T-helper 1 cell treated with Interleukin-12 subunit alpha and Interleukin-12 subunit beta and Interleukin-4 antibody, amounts not matched to agents 30 μg/mL and 1 μg/mL, for 36 hours (primary cell): ENCODE measurements around the gene RPTOR.
A peak's percentile ranks its signal among the peaks of the same experiment; 100 is the strongest.

Experiments used
- H3K27ac Mint-ChIP-seq: one replicate; pipeline ENCODE4 v1.8.0; 2021; ENCODE audit warnings: mild to moderate bottlenecking, mixed read lengths
- H3K27me3 Mint-ChIP-seq: one replicate; pipeline ENCODE4 v1.8.0; 2021; ENCODE audit warnings: low read depth, mixed read lengths
- H3K36me3 Mint-ChIP-seq: one replicate; pipeline ENCODE4 v1.8.0; 2021; ENCODE audit warnings: low read depth, mixed read lengths
- H3K4me1 Mint-ChIP-seq: one replicate; pipeline ENCODE4 v1.8.0; 2021; ENCODE audit warnings: low read depth, mixed read lengths
- H3K4me3 Mint-ChIP-seq: one replicate; pipeline ENCODE4 v1.8.0; 2021; ENCODE audit warnings: mild to moderate bottlenecking, moderate library complexity, mixed read lengths
- H3K9me3 Mint-ChIP-seq: one replicate; pipeline ENCODE4 v1.8.0; 2021; ENCODE audit warnings: mixed read lengths

RPTOR gene

GRCh38 chr17:80782536-80783427 is 238.1 kb downstream of the RPTOR start:
- Mint-ChIP-seq H3K27me3 (no peaks in the 10 kb centered on the region), H3K9me3 (peaks cover 6% of the 10 kb centered on the region), H3K36me3 (peaks cover 36% of the 10 kb centered on the region), H3K4me1 (peaks cover 72% of the 10 kb centered on the region), H3K27ac (peak overlapping the region; percentile 90), H3K4me3 (peak overlapping the region; percentile 69)

DNA sequence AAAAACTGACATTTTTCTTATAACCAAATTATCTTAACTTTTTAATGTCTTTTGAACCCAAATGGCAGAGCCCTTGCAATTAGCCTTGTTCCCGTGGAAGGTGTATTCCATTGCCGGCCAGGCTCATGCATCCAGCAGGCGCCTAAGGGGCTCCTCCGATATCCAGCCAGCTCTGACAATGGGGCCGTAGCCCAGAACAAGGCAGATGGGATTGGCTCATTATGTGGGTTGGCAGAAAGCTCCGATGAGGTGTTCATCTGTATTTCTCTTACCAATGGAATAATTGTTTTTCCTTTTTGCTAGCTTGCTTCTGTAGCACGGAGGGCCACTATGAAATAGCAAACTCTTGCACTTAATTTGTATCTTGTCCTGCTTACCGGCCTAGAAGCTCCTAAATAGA is 238.8 kb downstream of the RPTOR start:
- Mint-ChIP-seq H3K4me1 (peaks cover 73% of the 10 kb centered on the region), H3K27ac (peak overlapping the region; percentile 90), H3K27me3 (no peaks in the 10 kb centered on the region), H3K4me3 (peak overlapping the region; percentile 69), H3K9me3 (peaks cover 11% of the 10 kb centered on the region), H3K36me3 (peaks cover 35% of the 10 kb centered on the region)

GRCh38 chr17:80783971-80784370 is 239.3 kb downstream of the RPTOR start:
- H3K27me3 Mint-ChIP-seq: no peaks in the 10 kb centered on the region
- peaks cover 75% of the 10 kb centered on the region for H3K4me1 Mint-ChIP-seq
- peak overlapping the region; percentile 90 for H3K27ac Mint-ChIP-seq
- peaks cover 12% of the 10 kb centered on the region for H3K9me3 Mint-ChIP-seq
- H3K36me3 Mint-ChIP-seq: peaks cover 35% of the 10 kb centered on the region
- no peak overlapping the region for H3K4me3 Mint-ChIP-seq

GRCh38 chr17:80785477-80786178 is 241.0 kb downstream of the RPTOR start:
- Mint-ChIP-seq H3K27me3 (no peaks in the 10 kb centered on the region), H3K27ac (peak overlapping the region; percentile 84), H3K4me1 (peaks cover 82% of the 10 kb centered on the region), H3K4me3 (peak overlapping the region; percentile 43), H3K9me3 (peaks cover 12% of the 10 kb centered on the region), H3K36me3 (peaks cover 30% of the 10 kb centered on the region)

DNA sequence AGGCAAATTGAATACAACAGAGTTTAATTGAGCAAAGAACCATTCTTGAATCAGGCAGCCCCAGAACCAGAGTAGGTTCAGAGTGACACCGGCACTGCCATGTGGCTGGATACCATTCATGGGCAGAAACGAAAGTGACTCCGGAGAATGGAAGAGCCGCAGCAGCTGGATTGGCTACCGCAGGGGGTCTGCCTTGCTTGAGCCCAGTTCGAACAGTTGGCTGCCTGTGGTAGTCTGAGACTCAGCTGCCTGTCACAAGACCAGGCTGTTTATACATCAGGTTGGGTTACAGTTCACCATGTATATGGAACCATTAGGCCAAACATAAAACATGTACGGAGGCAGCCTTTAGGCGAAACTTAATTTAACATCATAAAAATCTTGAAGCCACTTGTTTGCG is 241.8 kb downstream of the RPTOR start:
- Mint-ChIP-seq H3K4me3 (no peak overlapping the region), H3K36me3 (peaks cover 30% of the 10 kb centered on the region), H3K27ac (no peak overlapping the region), H3K9me3 (peaks cover 12% of the 10 kb centered on the region), H3K27me3 (no peaks in the 10 kb centered on the region), H3K4me1 (peaks cover 82% of the 10 kb centered on the region)

DNA sequence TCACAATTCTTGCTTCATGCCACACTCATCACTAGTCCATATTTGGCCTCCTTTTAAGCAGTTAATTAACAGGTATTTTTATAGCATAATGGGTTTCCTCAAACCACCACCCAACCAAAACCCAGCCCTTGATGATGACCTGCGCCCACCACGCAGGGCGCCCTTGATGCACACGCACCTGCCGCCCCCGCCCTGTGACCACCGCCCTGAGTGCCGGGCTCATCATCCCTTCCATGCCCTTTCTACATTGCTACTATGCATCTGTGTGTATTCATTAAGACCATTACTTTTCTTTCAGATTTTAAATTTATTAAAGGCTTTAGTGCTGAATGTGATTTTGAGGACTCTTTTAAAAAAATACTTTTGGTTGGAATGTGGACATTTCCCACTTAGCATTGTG is 242.2 kb downstream of the RPTOR start:
- Mint-ChIP-seq H3K4me1 (peaks cover 82% of the 10 kb centered on the region), H3K27me3 (no peaks in the 10 kb centered on the region), H3K36me3 (peaks cover 32% of the 10 kb centered on the region), H3K27ac (peak overlapping the region; percentile 78), H3K9me3 (peaks cover 12% of the 10 kb centered on the region), H3K4me3 (no peak overlapping the region)

GRCh38 chr17:80787881-80788280 is 243.2 kb downstream of the RPTOR start:
- peaks cover 36% of the 10 kb centered on the region for H3K36me3 Mint-ChIP-seq
- H3K4me3 Mint-ChIP-seq: peak overlapping the region; percentile 2
- peak overlapping the region; percentile 78 for H3K27ac Mint-ChIP-seq
- H3K4me1 Mint-ChIP-seq: peaks cover 80% of the 10 kb centered on the region
- no peaks in the 10 kb centered on the region for H3K27me3 Mint-ChIP-seq
- peaks cover 12% of the 10 kb centered on the region for H3K9me3 Mint-ChIP-seq

DNA sequence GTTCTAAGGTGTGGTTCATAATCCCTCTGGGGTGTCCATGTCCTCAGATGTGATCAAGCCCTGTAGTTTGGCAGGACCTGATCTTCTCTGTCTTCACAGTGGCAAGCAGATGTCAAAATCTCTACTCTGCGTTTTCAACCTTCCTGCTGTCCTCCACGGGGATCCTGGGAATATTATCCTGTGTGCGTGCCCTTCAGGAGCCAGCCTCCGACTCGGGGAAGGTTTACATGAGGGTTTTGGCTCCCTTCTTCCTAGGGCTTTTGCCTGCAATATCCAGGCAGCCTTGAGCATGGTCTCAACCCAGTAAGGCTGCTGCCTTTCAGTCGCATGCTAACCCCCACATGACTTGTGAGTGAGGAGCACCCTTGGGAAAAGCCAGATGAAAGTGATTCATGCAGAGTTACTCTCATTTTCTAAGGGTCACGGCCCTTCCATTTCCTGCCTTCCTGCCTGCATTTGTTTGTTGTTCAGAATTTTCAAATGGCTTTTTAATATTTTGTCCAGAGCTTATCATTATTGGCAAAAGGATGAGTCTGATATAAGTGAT is 244.8 kb downstream of the RPTOR start:
- Mint-ChIP-seq H3K4me1 (peaks cover 75% of the 10 kb centered on the region), H3K36me3 (peaks cover 47% of the 10 kb centered on the region), H3K4me3 (peak overlapping the region; percentile 71), H3K27me3 (no peaks in the 10 kb centered on the region), H3K27ac (peak overlapping the region; percentile 98), H3K9me3 (peaks cover 12% of the 10 kb centered on the region)

DNA sequence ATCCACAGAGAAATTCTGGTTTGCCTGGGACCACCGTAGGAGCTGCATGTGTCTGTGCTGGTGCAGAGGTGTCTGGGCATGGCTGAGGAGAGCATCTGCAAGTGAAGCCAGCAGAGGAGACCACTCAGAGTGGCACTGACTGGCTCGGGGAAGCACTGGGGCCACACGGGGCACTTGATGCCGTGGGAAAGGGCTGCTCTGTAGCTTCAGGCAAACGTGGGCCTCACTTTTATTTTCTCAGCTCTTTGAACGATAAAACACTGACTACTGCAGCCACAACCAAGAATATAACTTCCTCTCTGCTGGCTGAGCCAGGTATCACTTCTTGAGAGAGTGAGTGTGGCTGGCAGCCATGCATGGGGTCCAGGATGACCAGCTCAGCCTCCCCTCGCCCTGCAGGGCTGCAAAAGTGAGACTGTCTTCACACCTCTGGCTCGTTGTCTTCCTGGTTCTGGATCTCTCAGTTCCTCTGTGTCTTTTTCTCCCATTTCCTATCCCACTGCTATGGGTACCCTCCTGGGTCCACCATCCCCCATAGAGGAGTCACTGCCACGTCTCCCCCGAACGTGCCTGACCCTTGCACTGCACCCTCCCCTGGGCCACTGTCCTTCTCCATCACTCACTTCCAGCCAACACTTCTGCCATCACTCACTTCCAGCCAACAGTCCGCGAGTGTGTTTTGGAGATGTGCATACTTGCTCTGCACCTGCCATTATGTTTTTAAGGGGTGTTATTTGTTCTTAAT is 245.6 kb downstream of the RPTOR start:
- Mint-ChIP-seq H3K9me3 (peaks cover 12% of the 10 kb centered on the region), H3K27ac (peak overlapping the region; percentile 98), H3K4me3 (peak overlapping the region; percentile 71), H3K4me1 (peaks cover 75% of the 10 kb centered on the region), H3K36me3 (peaks cover 47% of the 10 kb centered on the region), H3K27me3 (no peaks in the 10 kb centered on the region)

DNA sequence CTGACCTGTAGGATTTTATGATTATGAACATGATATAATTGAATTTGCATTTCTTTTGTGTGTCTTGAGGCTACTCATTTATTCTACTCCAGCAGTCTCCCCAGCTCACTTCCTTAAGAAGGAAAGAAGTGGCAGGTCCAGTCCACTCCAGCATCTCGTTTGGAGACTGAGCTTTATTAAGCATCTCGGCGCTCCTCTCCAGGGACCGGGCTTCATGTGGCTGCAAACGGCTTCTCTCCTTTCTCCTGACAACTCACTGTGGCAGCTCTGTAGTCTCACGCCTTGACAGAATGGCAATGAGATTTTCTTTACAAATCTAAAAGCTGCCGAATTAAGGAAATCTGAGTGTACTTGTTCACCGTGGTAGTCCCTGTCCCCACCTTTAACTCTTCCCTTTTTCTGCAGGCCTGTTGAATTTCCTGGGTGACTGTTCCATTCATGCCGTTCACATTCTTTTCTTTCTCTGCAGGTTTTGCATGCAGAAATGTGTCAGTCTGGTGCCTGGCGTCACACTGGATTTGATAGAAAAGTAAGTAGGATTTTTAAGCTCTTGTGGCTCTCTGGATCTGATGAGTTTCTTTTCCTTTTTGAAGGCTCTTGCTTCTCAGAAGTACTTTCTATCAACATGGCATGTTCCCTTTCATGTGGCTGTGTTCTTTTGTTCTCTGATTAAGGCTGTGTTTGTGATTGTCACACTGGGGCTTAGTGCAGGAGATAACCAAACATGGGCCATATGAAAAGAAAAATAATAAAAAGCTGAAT is 246.5 kb downstream of the RPTOR start:
- peaks cover 70% of the 10 kb centered on the region for H3K4me1 Mint-ChIP-seq

DNA sequence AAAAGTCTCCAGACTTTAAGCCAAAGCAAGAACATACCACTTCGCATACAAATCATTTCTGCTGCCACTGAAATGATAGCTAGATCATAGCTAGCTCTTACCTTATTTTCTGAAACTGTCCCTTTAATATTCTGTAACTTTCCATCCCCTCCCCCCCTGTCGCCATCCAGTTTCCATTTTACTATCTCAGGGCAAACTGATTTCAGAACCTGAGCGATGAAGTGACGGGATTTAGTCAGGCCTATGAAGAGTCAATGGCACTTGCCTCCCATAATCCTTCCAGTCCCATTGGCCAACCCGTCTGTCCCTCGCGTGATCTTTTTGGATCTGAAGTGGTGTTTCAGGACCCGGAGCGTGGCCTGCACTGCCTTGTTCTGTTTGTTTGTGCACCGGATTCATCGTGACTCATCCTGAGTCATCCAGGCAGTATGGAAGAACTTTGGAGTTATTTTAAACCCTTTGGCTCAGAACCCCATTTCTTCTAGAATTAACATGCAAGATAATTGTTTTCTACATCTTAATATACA is 247.2 kb downstream of the RPTOR start:
- H3K27me3 Mint-ChIP-seq: no peaks in the 10 kb centered on the region
- H3K9me3 Mint-ChIP-seq: peaks cover 12% of the 10 kb centered on the region
- peaks cover 52% of the 10 kb centered on the region for H3K36me3 Mint-ChIP-seq
- peak overlapping the region; percentile 98 for H3K27ac Mint-ChIP-seq
- H3K4me3 Mint-ChIP-seq: peak overlapping the region; percentile 71
- H3K4me1 Mint-ChIP-seq: peaks cover 72% of the 10 kb centered on the region

More for the DNA sequence above, 246.5 kb downstream of the RPTOR start:
- peak overlapping the region; percentile 98 for H3K27ac Mint-ChIP-seq
- no peaks in the 10 kb centered on the region for H3K27me3 Mint-ChIP-seq
- H3K4me3 Mint-ChIP-seq: peak overlapping the region; percentile 71
- H3K36me3 Mint-ChIP-seq: peaks cover 49% of the 10 kb centered on the region
- H3K9me3 Mint-ChIP-seq: peaks cover 12% of the 10 kb centered on the region

DNA sequence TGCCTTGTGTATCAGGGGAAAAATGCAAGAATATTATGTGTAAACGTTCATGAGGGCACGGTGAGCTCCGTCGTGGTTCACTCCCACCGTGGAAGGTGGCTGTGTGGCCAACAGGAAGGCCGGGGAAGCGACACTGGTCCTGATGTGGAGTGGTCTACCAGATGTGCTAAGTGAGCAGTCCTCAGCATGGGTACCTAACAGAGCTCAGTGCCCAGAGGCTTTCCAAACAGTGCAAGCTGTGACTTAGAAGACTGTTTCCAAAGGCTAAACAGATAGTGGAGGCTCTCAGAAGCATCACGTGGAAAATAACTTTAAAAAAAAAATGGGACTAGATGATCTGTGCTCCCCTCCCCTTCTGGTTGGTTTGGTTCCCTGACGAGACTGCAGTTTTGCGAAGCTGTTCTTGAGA is 247.7 kb downstream of the RPTOR start:
- Mint-ChIP-seq H3K4me1 (peaks cover 66% of the 10 kb centered on the region), H3K36me3 (peaks cover 48% of the 10 kb centered on the region), H3K9me3 (peaks cover 10% of the 10 kb centered on the region), H3K27me3 (no peaks in the 10 kb centered on the region), H3K27ac (peak overlapping the region; percentile 98), H3K4me3 (peak overlapping the region; percentile 36)

GRCh38 chr17:80793421-80793820 is 248.8 kb downstream of the RPTOR start:
- Mint-ChIP-seq H3K27me3 (no peaks in the 10 kb centered on the region), H3K36me3 (peaks cover 44% of the 10 kb centered on the region), H3K27ac (peak overlapping the region; percentile 53), H3K9me3 (peaks cover 2% of the 10 kb centered on the region), H3K4me3 (no peak overlapping the region), H3K4me1 (peaks cover 58% of the 10 kb centered on the region)
